OCI-LY7 (cell line): ENCODE data around the gene PUM2. TPM values are rescaled to one million over a fixed set of nuclear protein-coding genes. Genes with fewer than 3 reads are reported as not detected.

Experiments
- BruUV-seq: library from RNA; stranded (reverse); fragments of 400-500 nt; replicated peaks from 2 replicates; lab custom pipeline; 2021; lab: Mats Ljungman, UMichigan
- CTCF ChIA-PET: fragments of 300-600 bp; sonication (Branson Sonifier 250); formaldehyde crosslinking; loops from one replicate; lab custom pipeline; 2022; ENCODE audit warnings: antibody characterized with exemption; ENCODE audit not compliant: unreplicated experiment; lab: Charles Lee
- POLR2A ChIA-PET: fragments of 300-600 bp; sonication (Branson Sonifier 250); formaldehyde crosslinking; loops from one replicate; lab custom pipeline; 2022; ENCODE audit warnings: antibody characterized with exemption; lab: Charles Lee
- DNase-seq: peaks from one replicate; pipeline ENCODE4 v3.0.0-alpha.2; 2015; ENCODE audit warnings: low spot score
- H2AFZ ChIP-seq: fragments of 200-600 bp; sonication (generic), shearing (Covaris generic); 2 replicates; pipeline ENCODE4 v1.6.1; 2014; ENCODE audit warnings: mild to moderate bottlenecking, antibody characterized with exemption, low read length, moderate library complexity
- H3K27ac ChIP-seq: fragments of 200-600 bp; sonication (generic); 2 replicates; pipeline ENCODE4 v1.5.1; 2014; ENCODE audit warnings: mixed run types, low read depth, mild to moderate bottlenecking, moderate library complexity, low read length, inconsistent platforms; ENCODE audit not compliant: poor library complexity, severe bottlenecking
- H3K36me3 ChIP-seq: fragments of 200-600 bp; sonication (generic); 2 replicates; pipeline ENCODE4 v1.6.1; 2014; ENCODE audit warnings: mild to moderate bottlenecking, antibody characterized with exemption, low read length, moderate library complexity, mixed read lengths; ENCODE audit not compliant: insufficient read depth
- H3K4me1 ChIP-seq: fragments of 200-600 bp; sonication (generic); 2 replicates; pipeline ENCODE4 v1.5.1; 2014; ENCODE audit warnings: mild to moderate bottlenecking, low read length; ENCODE audit not compliant: insufficient read depth, poor library complexity, severe bottlenecking
- H3K4me2 ChIP-seq: fragments of 200-600 bp; sonication (generic); 2 replicates; pipeline ENCODE4 v1.6.1; 2014; ENCODE audit warnings: mild to moderate bottlenecking, low read length
- H3K4me3 ChIP-seq: fragments of 200-600 bp; sonication (generic); 2 replicates; pipeline ENCODE4 v1.5.1; 2014; ENCODE audit warnings: mild to moderate bottlenecking, low read depth, low read length; ENCODE audit not compliant: poor library complexity, severe bottlenecking
- H3K79me2 ChIP-seq: fragments of 200-600 bp; sonication (generic); 2 replicates; pipeline ENCODE4 v1.6.1; 2016; ENCODE audit warnings: low read depth, mild to moderate bottlenecking, low read length, moderate library complexity, mixed read lengths; ENCODE audit not compliant: insufficient read depth
- H3K9me2 ChIP-seq: fragments of 200-600 bp; sonication (generic); 2 replicates; pipeline ENCODE4 v1.6.1; 2016; ENCODE audit warnings: mild to moderate bottlenecking, low read length, mixed read lengths; ENCODE audit not compliant: insufficient read depth
- H3K9me3 ChIP-seq: fragments of 200-600 bp; sonication (generic); 2 replicates; pipeline ENCODE4 v1.6.1; 2014; ENCODE audit warnings: mild to moderate bottlenecking, mixed run types, low read length, mixed read lengths
- H4K20me1 ChIP-seq: fragments of 200-600 bp; sonication (generic); 2 replicates; pipeline ENCODE4 v1.6.1; 2014; ENCODE audit warnings: mild to moderate bottlenecking, antibody characterized with exemption, low read length, moderate library complexity, mixed read lengths; ENCODE audit not compliant: insufficient read depth
- EZH2phosphoT487 ChIP-seq: fragments of 200-600 bp; sonication (generic); IDR thresholded peaks from 2 replicates; pipeline ENCODE4 v1.6.1; 2018; ENCODE audit warnings: low read depth, borderline replicate concordance, mild to moderate bottlenecking, mixed run types, antibody characterized with exemption, low read length, moderate library complexity, mixed read lengths
- intact Hi-C: fragments of 100-400 bp; cut with micrococcal nuclease; formaldehyde crosslinking; loops from one replicate; pipeline ENCODE4 v1.10.0; 2022; ENCODE audit not compliant: unreplicated experiment
- total RNA-seq, 2 experiments: library from RNA; depleted of rRNA in 1 of 2; stranded (reverse); fragments of >200 nt in 1 of 2; shearing (Covaris generic) in 1 of 2; gene quantifications; 2 replicates each; pipeline ENCODE4 v1.2.3, GENCODE V29; 2014 to 2022
- TF ChIP-seq, protein P1 (sequence below): fragments of 200-600 bp; sonication (generic); conservative IDR thresholded peaks from 2 replicates; pipeline ENCODE4 v1.5.1; 2014; ENCODE audit warnings: mild to moderate bottlenecking, antibody characterized with exemption, low read length, moderate library complexity, mixed read lengths

PUM2 gene
- total RNA-seq, 2 experiments from 2014 or later = 48.2 to 122 TPM

DNA sequence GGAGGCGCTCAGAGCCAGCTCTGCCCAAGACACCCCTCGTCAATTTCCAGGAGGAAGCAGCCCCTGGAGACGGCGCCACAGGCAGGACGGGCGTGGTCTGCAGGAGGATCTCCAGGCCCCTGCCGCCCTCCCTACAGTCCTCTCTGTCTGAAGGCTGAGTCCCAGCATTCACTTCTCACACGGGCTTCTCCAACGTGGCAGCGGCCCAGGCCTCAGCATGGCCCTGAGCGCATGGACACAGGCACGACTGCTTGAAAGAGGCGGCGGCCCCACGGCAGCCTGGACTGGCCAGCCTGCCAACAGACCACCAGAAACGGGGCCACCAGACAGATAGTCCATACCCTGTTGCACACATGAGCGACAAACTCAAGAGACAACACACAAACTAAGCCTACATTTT lies 149.0 kb downstream of the PUM2 start:
- Histone ChIP-seq H4K20me1 (no peaks in the 10 kb centered on the region), H2AFZ (no peak overlapping the region), H3K4me1 (peaks cover 4% of the 10 kb centered on the region), H3K36me3 (no peaks in the 10 kb centered on the region), H3K9me2 (no peaks in the 10 kb centered on the region), H3K79me2 (no peaks in the 10 kb centered on the region), H3K4me2 (no peak overlapping the region), H3K4me3 (no peak overlapping the region), H3K9me3 (no peaks in the 10 kb centered on the region), H3K27ac (no peak overlapping the region)
- no peak for DNase-seq
- no peak for TF ChIP-seq EZH2phosphoT487
- TF ChIP-seq, protein P1, sequence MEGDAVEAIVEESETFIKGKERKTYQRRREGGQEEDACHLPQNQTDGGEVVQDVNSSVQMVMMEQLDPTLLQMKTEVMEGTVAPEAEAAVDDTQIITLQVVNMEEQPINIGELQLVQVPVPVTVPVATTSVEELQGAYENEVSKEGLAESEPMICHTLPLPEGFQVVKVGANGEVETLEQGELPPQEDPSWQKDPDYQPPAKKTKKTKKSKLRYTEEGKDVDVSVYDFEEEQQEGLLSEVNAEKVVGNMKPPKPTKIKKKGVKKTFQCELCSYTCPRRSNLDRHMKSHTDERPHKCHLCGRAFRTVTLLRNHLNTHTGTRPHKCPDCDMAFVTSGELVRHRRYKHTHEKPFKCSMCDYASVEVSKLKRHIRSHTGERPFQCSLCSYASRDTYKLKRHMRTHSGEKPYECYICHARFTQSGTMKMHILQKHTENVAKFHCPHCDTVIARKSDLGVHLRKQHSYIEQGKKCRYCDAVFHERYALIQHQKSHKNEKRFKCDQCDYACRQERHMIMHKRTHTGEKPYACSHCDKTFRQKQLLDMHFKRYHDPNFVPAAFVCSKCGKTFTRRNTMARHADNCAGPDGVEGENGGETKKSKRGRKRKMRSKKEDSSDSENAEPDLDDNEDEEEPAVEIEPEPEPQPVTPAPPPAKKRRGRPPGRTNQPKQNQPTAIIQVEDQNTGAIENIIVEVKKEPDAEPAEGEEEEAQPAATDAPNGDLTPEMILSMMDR = no peak
- intact Hi-C loops = no loop called here
- POLR2A ChIA-PET = no interaction called here
- CTCF ChIA-PET = no interaction called here
- no TSS peak for BruUV-seq

DNA sequence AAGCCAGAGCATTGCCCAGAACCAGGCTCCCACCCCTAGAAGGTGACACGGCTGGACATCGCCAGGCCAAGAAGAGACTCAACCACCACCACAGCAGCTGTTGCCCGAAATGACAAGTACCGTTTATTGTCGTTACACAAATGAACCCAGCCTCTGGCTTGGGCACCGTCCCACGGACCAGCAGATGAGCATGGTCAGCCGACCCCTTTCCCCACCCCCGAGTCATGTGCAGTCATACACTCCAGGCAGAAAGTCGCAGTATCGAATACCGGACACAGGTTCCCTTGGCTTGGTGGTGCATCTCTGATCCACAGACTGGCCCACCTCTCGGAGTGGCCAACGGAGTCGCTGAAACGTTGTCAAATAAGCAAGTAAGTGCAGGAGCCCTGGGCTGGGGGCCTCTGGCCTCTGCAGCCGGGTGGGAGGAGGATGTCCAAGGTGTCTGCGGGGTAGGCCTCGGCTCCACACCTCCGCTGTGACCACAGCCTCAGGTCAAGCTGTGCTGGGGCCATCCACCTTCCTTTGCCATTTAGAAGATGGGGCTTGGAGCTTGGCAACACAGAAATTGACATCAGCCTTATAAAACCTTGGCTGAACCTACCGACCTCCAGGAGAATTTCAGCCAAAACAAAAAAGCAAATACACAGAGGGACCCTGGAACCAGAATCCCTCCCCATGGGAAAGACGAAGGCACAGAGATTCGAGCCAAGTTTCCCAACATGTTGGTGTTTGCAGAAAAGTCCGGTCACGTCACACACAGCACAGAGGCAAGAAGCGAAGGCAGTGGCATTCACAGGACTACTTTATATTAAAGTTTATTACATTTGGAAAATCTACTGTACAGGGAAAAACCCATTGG lies 149.7 kb downstream of the PUM2 start:
- H3K4me1 ChIP-seq = no peaks in the 10 kb centered on the region
- no peak overlapping the region for H2AFZ ChIP-seq
- no peak overlapping the region for H3K27ac ChIP-seq
- no peak for DNase-seq
- no peak overlapping the region for H3K4me3 ChIP-seq
- H3K4me2 ChIP-seq = no peak overlapping the region
- TF ChIP-seq EZH2phosphoT487 = no peak
- TF ChIP-seq, protein P1 = no peak
- H3K36me3 ChIP-seq = no peaks in the 10 kb centered on the region
- H3K9me2 ChIP-seq = no peaks in the 10 kb centered on the region
- no peaks in the 10 kb centered on the region for H4K20me1 ChIP-seq
- no TSS peak for BruUV-seq
- POLR2A ChIA-PET = no interaction called here
- H3K9me3 ChIP-seq = no peaks in the 10 kb centered on the region
- no peaks in the 10 kb centered on the region for H3K79me2 ChIP-seq
- intact Hi-C loops = no loop called here
- CTCF ChIA-PET = no interaction called here

DNA sequence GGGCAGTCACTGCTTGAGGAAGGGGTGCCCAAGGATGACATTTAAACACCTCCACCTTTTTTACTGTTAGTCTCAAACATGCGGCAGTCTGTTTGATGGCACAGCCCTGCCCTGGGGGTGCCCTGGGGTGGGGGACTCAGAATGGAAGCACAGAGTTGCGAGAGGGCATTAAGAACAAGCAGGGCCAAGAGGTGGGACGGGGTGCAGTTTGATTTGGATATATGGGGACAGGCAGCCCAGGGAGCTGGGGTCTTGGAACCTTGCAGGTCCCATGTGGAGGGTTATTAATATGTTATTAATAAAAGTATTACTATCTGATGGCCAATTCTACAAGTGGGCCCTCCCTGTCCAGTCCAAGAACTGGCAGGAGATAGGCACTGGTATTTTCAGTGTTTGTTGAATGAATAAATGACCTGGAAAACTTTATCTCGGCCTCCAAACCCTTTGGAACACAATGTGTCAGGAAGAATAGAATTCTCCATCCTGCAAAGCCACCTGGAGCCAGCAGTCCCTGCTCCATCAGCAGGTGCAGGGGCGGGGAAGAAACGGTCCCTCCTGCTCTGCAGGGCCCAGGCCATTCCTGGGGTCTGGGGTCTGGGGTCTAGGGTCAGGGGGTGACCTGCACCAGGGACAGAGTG lies 150.9 kb downstream of the PUM2 start:
- Histone ChIP-seq H3K4me2 (no peak overlapping the region), H3K79me2 (no peaks in the 10 kb centered on the region), H3K36me3 (no peaks in the 10 kb centered on the region), H3K9me2 (no peaks in the 10 kb centered on the region), H4K20me1 (no peaks in the 10 kb centered on the region), H3K9me3 (no peaks in the 10 kb centered on the region), H3K4me3 (no peak overlapping the region), H3K27ac (no peak overlapping the region), H3K4me1 (no peaks in the 10 kb centered on the region), H2AFZ (no peak overlapping the region)
- POLR2A ChIA-PET = no interaction called here
- CTCF ChIA-PET = no interaction called here
- intact Hi-C loops = no loop called here
- no peak for DNase-seq
- TF ChIP-seq, protein P1 = no peak
- BruUV-seq = no TSS peak
